Measurements from ENCODE around the gene OPA3.
A peak's percentile ranks its signal among the peaks of the same experiment; 100 is the strongest.

OPA3 gene

DNA sequence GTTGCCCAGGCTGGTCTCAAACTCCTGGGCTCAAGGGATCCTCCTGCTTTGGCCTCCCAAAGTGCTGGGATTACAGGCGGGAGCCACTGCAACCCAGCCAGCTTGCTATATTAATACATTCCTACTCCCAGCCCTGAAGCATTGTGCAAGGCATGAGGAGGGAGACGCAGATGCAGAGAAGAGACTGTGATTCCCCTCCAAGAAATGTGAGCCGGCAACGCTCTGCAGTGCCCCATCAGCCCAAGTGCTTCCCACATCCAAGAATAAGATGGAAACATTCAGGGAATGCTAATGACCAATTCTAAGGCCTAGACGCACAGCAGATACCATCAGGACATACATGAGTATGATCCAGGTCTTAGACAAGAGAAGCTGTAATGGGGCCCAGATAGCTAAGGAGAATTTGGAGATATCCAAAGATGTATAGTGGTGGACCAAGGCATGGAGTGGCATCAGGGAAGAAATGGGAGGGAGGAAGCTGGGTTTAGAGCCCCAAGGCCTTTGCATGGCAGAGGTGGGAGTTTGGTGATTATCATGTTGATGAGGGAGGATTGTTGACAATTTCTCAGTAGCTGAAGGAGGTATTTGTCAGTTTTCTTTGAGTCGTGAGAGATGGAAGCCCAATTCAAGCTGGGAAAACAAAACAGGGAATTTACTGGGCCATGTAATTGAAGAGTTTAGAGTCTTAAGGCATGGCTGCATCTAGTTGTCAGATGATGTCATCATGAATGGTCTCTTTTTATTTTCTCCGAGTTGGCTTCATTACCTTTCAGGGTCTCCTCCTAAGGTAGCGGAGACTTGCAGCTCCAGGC is 83.5 kb downstream of the OPA3 start:
- DNase-seq, result no peak

- no peak for DNase-seq
These were observed 85.1 kb downstream of the OPA3 start for GRCh38 chr19:45499196-45500180.

GRCh38 chr19:45498411-45499195 is 86.0 kb downstream of the OPA3 start, which contains the start of gene PPM1N:
PPM1N (plus strand) TSS chr19:45498443; CDS start chr19:45498473, 30 bp downstream.
- no peak for DNase-seq

DNA sequence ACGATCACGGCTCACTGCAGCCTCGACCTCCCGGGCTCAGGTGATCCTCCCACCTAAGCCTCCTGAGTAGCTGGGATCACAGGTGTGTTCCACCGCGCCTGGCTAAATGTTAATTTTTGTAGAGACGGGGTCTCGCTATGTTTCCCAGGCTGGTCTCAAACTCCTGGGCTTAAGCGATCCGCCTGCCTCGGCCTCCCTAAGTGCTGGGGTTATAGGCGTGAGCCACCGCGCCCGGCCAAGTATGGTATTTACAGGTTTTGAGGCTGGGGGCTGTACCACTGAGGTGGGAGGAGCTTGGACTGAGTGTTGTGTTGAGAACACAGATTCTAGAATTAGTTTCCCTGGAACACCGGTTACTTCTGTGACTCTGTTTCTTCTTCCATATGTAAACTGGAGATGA is 86.8 kb downstream of the OPA3 start:
- DNase-seq, result no peak

DNA sequence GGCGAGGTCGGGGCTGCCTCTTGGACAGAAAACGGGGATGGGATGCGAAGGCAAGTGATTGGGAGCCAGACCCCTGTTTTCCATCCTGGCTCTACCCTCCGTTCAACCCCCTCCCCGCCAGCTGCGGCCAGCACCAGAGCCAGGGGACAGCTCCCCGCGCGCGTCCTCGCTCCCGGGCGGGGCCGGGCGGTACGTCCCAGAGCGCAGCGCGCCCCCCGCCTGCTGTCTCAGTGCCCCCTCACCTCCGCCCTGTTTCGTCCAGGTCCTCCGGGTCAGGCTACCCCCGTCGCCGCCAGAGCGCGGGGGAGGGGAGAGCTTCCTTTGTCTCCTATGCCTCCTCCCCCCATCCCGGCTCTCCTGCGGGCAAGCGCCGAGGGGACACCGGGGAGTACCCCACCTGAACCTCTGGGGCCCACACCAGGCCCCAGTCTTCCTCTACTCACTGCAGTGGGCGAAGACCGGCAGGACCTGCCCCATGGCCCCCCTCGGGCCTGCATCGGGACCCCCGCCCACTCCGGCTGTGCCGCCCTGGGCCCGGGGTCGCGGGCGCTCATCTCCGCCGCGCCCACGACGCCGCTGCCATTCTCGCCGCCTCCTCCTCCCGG is 88.2 kb downstream of the OPA3 start:
- no peak for DNase-seq

GRCh38 chr19:45495178-45495577 is 89.4 kb downstream of the OPA3 start:
- DNase-seq, result no peak

GRCh38 chr19:45494261-45494916 is 90.2 kb downstream of the OPA3 start:
- DNase-seq, result no peak

DNA sequence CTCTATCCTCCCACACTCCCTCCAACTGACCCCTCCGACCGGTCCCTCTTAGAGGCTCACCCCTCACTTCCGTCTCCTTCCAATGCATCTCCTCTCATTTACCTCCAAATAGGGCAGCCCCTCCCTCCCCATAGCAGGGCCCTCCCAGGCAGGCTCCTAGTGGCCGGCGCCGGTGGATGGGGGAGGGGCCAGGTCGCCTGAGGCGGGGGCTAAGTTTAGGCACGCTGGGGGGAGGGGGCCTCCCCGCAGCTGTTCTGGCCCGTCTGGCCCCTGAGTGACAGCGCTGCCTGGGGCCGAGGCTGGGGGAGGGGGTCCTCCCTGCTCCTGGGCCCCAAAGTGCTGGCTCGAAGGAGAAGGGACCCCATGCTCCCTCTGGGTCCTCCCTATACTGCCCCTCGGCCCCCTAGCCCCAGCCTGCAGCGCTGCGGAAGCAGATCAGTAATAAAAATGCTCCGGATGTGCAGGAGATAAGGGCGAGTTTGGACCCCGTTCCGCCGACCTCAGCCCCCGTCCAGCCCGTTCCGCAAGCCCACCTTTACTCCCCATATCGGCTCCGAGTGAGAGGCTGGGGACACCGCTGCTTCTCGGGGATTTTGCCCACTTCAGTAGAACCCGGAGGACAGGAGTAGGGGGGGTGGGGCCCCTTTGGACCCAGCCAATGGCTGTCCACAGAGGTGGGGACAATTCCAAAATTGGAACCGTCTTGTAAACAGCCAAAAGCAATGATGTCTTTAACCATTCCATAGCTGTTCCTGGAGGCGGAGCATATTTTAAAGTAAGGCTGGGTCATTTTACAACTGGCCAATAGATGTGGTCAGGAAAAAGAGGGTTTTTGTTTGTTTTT is 91.8 kb downstream of the OPA3 start:
- DNase-seq, result peak in 1 of 2 experiments; percentile 53

DNA sequence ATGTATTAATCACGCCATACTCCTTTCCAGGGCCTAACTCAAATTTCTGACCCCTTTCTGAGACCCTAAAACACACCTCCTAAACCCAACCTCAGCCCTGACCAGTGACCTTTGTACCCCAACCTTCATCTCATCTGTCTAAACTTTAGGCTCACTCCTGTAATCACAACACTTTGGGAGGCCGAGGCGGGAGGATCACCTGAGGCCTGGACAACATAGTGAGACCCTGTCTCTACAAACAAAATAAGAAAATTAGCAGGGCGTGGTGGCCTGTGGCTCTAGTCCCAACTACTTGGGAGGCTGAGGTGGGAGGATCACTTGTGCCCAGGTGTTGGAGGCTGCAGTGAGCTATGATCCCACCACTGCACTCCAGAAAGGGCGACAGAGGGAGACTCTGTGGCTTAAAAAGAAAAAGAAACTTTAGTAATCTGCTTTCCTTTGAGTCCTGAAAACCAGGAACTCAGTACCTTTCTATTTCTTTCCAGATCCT is 92.4 kb downstream of the OPA3 start:
- no peak for DNase-seq

- DNase-seq, result no peak
These were observed 95.3 kb downstream of the OPA3 start for GRCh38 chr19:45489216-45489855.

GRCh38 chr19:45488708-45489107 is 95.9 kb downstream of the OPA3 start:
- DNase-seq, result no peak

DNA sequence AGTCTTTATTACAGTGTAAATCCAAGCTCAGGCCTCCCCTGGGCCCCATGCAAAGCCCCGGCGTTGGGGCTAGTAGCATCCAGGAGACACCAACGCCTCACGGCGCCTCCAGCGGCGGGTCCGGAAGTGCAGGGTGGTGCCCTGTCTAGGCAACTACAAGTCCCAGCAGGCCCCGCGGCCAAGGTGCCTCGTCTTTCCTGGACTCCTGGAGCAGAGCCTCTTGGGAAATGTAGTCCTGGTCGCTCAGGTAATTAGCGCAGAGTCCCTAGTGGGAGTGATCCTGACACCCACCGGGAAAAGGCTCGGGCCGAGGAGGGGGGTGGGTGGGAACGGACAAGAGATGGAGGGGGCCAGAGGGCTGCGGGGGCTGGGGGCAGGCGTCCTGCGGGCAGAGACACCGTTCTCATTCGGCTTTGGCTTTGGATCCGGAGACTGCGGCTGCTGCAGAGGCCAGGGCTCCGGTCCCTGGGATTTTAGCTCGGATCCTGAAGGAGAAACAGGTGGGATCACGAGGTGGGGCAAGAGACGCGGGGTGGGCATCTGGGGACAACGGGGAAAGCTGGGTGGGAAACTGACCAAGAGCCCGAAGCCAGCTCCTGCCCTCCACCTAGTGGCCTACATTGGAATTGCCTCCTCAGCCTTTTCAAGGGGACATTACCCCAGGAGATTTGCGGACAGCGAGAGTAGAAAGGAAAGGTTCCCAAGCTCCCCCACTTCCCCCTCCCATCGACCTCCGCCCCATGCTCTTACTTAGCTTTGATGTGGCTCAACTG is 99.1 kb downstream of the OPA3 start:
- peak; percentile 86 to 89 for DNase-seq

GRCh38 chr19:45484273-45484945 is 100.2 kb downstream of the OPA3 start:
- DNase-seq, result no peak

- no peak for DNase-seq
These were observed 101.6 kb downstream of the OPA3 start for GRCh38 chr19:45483033-45483432.

DNA sequence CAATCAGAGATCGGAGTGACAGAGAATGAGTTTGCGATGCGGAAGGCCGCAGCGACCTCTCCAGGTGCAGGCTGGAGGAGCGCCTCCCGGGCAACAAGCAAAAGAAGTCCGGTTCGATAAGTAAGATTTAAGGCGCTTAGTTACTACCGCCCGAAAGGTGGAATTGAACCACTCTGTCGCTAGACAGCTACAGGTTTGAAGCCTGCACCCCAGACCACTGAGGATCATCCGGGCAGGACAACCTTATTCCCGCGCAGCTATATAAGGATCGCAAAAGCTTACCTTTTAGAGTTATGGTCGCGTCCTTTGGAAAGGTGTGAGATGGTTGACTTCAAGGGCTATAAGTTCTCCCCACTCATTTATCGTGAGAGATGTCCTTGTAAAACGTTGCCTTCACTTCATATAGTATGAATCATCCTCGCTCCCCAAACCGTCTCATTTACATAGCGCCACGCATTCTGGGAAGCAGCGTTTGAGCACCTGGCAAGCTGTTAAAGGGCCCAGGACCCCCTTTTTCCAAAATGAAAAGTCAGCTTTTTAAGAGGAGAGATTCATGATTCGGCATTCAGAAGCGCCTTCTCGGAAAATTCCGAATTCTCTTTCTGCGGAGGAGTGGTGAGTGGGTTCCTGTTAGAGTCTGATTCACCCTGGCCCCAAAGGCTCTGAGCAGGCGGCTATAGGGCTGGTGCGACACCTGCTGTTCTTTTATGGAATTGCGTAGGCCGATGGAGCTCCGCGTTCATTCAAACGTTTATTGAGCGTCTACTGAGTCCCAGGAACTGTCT is 106.0 kb downstream of the OPA3 start:
- DNase-seq, result peak in 1 of 2 experiments; percentile 68

DNA sequence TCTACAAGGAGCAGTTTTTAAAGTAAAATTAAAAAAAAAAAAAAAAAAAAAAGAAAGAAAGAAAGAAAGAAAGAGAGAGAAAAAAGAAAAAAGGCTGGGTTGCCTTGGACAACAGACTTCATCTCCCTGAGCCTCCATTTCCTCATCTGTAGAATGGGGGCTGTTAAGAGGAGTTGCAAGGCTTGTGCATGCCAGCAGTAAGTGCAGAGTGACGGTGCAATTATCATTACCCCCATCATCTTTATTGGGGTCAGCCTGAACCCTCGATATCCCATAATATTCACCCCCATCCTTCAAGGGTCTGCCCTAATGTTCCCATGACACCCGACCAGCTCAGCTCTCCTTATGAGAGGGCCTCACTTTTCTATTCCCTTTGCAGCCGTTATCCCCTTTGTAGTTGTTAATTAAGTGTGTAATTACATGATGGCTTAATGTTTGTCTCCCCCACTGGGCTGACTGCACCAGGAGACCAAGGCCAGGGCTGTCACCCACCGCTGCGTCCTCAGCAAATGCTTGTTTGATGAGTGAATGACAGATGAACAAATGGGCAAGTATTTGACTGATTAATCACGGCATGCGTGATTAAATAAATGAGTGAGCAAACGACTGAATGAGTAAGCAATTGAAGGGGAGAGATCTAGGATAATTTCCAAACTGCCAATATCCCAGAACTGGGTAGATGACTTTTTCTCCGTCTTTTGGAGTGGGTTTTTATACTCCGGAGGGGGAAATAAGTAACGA is 106.7 kb downstream of the OPA3 start:
- no peak for DNase-seq

All from cerebellar nuclear complex (tissue), 1 donor.